Skeletal muscle cell (primary cell): ENCODE measurements around the gene PRKCB.
A peak's percentile ranks its signal among the peaks of the same experiment; 100 is the strongest.
"Not testable (repeated sequence)": the region's sequence is repeated elsewhere in the genome, so short reads cannot be mapped to it uniquely, and the experiment has no call there.

ENCODE experiments used
- DNase-seq: peaks from one replicate; pipeline ENCODE4 v3.0.0-alpha.2; 2010; ENCODE audit warnings: low read depth
- H3K4me3 ChIP-seq: 2 replicates; pipeline ENCODE4 v1.5.1; 2011; ENCODE audit warnings: low read depth, mild to moderate bottlenecking, control low read depth, low read length, moderate library complexity

PRKCB gene

DNA sequence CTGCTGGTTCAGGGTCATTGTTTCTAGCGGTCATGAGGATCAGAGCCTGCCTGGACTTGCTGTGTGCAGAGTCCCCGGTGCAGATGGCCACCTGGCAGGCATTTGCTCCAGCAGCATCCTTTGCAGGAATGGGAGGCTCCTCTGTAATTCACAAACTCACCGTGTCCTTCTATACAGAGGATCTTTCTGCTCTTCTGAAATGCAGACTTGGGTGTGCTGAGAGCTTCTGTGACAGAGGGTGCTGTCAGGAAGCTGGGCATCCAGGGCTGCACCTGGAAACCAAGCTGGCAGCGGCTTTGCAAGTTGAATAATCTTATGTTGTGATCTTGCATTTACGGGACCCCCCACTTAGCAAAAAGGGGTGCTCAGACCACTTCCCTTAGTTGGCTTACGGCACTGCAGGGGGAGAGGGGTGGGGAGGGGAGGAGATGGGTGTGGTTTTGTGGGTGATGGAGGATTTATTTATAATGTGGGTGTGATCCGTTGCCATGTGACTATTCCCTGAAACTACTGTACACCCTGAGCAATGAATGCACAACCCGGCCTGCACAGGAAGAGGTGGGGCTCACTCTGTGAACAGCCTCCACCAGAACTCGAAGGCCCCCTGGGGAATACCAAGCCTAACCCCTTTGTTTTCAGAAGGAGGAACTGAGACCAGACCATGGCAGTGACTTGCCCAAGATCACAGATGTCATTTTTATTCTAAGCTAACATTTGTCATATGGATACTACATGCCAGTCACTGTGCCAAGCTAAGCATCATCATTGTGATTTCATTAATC is 178.3 kb downstream of the PRKCB start:
- no peak overlapping the region for H3K4me3 ChIP-seq
- DNase-seq = no peak

DNA sequence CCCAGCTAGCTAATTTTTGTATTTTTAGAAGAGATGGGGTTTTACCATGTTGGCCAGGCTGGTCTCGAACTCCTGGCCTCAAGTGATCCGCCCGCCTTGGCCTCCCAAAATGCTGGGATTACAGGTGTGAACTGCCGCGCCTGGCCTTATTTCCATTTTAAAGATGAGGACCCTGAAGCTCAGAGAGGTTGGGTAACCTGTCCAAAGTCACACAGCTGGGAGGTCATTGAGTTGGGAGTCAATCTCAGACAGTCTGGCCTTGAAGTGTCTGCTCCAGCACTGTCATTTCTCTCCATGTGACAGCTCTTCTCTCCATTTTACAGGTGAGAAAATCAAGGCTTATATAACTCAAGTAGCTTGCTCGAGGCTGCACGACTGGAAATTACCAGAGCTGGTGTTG is 179.2 kb downstream of the PRKCB start:
- H3K4me3 ChIP-seq, DNase-seq: not testable (repeated sequence)

DNA sequence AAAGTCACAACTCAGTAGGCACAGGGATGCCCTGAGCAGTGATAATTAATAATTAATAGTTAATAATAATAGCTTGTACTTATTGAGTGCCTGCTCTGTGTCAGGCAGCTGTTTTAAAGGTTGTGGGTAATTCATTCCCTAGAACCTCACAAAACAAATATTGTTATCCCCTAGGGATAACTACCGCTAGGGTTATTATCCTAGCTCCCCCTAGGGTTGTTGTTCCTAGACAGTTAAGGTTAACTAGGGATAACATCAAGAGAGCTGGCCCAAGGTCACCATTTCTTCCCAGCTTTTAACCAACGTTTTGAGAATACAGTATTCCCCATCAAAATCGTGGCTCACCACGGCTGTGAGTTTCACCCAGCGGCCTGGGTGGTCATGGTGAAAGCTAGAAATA is 180.1 kb downstream of the PRKCB start:
- H3K4me3 ChIP-seq = no peak overlapping the region
- no peak for DNase-seq

DNA sequence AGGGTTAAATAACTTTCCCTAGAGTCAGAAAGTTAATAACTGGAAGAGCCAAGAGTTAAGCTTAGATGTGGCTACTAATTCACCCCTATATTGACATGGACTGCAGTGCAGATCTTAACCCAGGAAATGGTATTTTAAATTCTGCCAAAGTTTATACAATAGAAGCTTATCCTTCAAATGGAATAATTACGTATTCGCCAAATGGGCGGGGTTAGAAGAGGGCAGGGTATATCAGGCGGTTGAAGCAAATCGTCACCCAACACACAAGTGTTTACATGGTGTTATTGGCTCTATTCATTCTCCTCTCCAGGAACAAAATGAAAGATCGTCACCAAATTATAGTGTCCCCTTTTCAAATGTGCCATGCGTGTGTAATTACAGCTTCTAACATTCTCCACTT is 182.7 kb downstream of the PRKCB start:
- no peak for DNase-seq
- no peak overlapping the region for H3K4me3 ChIP-seq

DNA sequence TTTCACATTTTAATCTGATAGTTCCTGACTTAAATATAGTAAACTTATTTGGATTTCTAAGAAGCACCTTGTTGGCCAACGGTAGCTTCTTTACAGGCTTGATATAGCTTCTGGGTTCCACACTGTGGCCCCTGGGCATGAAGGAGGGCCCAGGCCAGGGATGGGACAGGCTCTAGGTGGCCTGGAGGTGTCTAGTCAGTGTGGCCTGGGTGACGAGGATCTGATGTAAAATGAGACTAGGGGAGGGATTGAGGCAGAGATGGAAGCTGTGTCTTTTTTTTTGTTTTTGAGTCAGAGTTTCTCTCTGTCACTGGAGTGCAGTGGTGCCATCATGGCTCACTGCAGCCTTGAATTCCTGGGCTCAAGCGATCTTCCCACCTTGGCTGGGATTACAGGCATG is 187.0 kb downstream of the PRKCB start:
- DNase-seq = no peak
- H3K4me3 ChIP-seq = no peak overlapping the region

DNA sequence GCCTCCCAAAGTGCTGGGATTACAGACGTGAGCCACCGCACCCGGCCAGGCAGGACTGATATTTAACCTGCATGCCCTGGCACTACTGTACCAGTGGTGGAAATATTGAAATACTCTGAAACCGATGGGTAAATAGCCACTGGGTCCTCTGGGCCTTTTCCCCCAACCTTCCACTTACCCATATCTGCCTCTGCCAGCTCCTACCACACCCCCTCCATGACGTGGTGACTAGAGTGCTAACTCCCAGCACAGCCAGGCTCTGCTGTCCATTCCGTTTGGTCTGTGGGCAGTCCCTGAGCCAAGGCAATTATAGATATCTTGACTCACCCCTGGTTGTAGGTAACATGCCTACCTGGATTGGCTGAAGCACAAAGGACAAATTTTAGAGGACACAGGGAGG is 187.8 kb downstream of the PRKCB start:
- no peak overlapping the region for H3K4me3 ChIP-seq
- DNase-seq = no peak

DNA sequence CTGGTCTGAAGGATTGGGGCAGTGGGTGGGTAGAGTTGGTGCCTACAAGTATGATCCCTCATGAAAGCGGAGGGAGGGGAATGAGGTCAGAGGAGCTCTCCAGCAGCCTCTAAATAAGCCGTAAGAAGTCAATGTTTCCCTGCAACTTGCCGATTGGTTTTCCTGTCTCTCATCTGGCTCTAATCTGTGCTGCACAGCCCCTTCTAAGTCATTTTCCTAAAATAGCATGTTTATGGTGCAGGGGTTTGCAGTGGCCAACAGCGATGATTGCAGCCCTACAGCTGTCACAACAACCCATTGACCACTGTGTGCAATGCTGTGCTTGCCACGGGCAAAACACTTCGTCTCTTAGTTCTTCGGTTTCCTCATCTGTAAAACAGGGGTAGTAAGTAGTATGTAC is 189.2 kb downstream of the PRKCB start:
- no peak for DNase-seq
- H3K4me3 ChIP-seq = no peak overlapping the region

DNA sequence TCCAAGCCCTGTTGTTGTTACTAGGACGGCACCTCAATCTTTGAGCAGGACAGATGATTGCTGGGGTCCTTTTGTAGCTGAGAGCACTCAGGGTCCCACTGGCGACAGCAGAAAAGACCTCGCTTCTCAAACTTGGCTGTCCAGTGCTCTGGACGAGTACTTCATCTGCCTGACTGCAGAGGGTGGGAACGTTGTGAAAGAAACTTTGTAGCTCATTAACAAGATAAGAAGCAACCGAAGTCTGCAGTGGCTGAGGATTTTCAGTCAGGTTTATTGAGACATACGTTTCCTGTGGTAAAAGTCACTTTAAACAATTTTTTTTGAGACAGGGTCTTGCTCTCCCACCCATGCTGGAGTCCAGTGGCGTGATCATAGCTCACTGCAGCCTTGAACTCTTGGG is 191.7 kb downstream of the PRKCB start:
- no peak overlapping the region for H3K4me3 ChIP-seq
- DNase-seq = no peak

DNA sequence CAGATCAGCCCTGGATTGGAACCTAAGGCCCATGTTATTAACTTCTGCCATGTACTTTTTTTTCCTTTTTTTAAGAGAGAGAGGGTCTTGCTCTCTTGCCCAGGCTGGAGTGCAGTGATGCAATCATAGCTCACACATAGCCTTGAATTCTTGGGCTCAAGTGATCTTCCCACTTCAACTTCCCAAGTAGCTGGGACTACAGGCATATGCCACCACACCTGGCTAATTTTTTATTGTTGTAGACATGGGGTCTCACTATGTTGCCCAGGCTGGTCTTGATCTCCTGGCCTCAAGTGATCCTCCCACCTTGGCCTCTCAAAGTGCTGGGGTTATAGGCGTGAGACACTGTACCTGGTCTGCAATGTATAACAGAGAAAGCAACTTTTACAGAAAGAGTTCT is 194.1 kb downstream of the PRKCB start:
- not testable (repeated sequence) for DNase-seq, H3K4me3 ChIP-seq

DNA sequence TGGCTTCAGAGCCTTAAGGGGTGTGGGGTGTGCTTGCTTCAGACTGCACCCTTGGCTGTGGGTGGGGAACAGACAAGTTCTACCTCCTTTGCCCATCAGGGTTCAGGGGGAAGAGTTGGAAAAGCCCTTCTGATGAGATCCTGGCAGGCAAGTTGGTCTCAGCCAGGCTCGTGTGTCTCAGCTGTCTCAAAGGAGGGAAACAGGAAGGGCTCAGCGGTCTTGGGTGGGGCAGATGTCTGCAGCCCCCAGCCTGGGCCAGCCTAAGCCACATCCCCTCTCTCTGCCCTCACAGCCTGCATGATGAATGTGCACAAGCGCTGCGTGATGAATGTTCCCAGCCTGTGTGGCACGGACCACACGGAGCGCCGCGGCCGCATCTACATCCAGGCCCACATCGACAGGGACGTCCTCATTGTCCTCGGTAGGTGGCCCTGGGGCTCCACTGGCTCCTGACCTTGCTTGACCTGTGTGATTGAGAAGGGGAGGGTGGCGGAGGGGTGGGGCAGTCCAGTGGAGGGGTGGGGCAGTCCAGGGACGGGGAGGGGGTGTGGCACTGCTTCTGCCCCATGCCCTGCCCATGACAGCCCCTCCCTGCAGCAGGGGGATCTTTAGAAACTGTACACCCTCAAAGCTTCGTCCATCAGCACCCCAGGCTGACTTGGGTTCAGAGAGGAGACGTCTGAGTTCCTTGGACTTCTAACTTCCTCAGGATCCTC is 199.5 kb downstream of the PRKCB start:
- no peak for DNase-seq
- no peak overlapping the region for H3K4me3 ChIP-seq

DNA sequence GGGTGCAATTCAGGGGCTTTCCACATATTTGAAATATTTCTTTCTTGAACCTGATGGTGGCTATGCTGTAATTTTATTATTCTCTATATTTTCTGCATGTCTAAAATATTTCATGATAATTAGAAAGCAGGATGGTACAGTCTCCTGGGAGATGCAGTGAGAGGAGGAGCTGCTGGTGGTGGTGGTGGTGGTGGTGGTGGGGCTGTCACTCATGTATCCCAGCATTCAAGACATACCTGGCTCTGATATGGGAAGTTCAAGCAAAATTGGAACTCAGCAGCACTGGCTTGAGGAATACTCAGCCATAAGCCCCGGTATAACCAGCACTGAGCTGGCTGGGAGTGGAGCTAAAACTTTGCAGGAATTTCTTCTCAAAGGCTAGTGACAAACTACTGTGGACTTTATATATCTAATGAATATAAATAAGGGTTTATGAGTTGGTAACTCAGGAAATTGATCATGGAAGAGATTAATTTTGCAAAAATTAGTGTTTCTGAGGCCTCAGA is 200.3 kb downstream of the PRKCB start:
- DNase-seq = no peak
- H3K4me3 ChIP-seq = no peak overlapping the region

DNA sequence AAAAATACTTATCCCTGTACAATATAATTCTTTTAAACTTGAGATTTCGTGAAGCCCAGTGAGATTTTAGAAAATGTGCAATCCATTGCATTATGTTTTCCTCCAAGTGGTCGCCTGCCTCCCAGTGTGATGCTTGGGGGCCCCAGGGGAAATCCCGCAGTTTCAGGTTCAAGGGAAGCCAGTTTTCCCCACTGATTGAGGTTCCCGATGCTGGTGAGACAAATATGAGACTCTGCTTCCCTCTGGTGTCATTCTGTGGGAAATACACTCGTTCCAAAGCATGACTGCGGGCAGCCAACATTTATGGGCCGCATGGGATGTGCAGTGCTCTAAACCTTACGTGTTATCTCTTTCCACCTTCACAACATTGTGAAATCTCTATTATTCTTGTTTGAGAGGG is 200.8 kb downstream of the PRKCB start:
- H3K4me3 ChIP-seq = no peak overlapping the region
- DNase-seq = peak; percentile 11

DNA sequence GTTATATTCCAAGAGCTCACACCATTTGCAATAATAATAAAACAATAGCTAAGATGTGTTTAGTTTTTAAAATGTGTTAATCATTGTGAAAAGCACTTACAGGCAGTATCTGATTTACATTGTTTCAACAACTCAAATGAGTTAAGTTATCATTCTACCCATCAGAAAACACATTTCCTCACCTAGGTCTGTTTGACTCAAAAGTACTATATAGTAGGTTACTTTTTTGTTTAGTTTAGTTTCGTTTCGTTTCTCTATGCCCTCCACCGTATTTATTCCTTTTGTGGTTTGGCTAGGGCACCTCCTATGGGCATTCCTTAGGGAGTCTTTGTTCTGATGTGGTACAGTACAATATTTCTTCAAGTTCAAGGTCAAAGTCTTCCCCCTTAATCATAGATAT is 201.6 kb downstream of the PRKCB start:
- H3K4me3 ChIP-seq = no peak overlapping the region
- DNase-seq = no peak

DNA sequence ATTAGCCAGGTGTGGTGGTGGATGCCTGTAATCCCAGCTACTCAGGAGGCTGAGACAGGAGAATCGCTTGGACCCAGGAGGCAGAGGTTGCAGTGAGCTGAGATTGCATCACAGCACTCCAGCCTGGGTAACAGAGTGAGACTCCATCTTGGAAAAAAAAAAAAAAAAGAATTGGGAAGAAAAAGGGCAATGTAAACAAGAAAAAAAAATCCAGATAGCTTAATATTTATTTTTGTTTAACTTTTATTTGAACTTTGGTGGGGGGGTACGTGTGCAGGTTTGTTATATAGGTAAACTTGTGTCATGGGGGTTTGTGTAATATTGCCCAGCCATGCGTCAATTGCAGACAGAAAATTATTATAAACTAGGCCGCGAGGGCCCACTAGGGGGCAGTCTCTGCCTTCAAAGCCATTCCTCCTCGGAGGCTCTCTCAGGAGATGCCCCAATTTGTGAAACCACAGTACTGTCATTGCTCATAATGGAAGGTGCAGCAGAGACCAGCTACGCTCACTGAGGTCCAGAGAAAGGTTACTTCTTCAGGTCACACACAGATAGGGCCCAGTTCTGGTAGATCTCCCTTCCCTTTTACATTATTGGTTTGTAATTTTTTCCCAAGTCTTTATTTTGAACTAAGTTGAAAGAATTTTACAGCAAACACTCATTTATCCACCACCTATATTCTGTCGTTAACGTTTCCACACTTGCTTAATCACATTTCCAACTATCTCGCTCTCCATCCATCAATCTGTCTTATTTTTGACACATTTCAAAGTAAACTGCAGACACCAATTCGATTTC is 206.2 kb downstream of the PRKCB start:
- no peak overlapping the region for H3K4me3 ChIP-seq
- DNase-seq = no peak

DNA sequence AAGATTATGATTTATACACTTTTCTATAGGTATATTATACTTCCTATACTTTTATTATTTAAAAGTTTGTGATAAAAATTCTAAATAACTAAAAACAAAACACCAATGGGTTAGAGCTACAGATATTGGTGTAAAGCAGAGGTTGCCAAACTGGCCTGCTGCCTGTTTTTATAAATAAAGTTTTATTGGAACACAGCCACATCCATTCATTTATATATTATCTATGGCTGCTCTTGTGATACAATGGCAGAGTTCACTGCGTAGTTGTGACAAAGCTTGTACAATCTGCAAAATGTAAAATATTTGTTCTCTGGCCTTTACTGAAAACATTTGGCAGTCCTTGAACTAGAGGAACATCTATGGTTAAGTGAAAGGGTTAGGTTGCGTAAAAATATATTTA is 208.7 kb downstream of the PRKCB start:
- DNase-seq = no peak
- H3K4me3 ChIP-seq = no peak overlapping the region

DNA sequence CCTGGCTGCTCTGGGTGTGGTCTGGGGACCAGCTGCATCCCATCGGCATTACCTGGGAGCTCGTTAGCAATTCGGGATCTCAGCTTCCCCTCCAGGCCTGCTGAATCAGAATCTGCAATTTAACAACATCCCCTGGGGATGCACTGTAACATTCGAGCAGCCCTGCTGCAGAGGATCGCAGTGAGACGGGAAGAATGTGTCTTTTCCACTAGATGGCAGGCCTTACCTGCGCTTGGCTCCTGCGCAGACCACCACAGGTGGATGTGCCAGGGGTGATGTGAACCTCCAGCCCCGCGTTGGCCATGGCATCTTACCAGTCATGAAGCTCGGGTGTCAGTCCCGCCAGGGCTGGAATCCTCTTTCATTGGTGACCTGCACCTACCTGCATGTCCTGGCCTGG is 209.9 kb downstream of the PRKCB start:
- no peak for DNase-seq
- H3K4me3 ChIP-seq = no peak overlapping the region

DNA sequence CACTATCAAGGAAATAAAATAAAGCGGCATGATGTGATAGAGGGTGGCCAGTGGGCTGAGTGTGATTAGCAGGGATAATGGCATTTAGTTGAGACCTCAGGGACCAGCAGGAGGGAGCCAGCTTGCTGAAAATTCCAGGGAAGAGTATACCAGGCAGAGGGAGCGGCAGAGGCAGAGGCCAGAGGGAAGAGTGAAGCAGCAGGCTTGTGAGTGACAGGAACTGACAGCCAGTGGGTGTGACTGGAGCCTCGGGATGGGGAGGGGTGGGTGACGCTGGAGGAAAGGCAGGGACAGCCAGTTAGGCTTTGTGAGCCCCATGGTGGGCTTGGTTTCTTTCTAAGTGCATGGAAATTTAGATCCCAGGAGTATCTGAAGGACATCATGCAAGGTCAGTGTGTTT is 210.7 kb downstream of the PRKCB start:
- no peak overlapping the region for H3K4me3 ChIP-seq
- no peak for DNase-seq

DNA sequence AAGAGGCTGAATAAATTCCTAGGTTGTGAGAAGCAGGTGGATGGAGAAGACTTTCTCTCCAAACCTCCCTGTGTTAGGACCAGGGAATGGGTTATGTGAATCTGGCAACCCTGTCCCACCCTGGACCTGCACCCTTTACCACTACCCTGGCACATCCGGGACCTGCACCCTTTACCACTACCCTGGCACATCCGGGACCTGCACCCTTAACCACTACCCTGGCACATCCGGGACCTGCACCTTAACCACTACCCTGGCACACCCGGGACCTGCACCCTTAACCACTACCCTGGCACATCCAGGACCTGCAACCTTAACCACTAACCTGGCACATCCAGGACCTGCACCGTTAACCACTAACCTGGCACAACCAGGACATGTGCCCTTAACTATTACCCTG is 213.3 kb downstream of the PRKCB start:
- no peak overlapping the region for H3K4me3 ChIP-seq

DNA sequence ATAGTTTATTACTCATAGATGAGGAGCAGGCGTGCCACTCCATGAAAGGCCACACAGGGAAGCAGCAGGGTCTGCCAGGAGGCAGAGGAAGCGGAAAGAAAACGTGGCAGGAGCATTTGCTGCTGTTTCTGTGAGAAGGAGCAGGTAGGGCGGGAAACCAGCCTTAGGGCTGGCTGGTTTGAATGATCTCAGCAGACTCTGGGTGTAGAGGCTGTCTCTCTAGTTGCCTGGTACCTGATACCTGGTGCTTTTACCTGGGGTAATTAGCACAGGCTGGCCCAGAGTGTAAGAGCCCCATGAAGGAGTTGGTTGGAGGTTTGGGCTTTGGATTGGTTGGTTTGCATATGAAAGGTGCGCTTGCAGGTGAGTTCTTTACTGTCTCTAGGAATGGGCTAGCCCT is 215.3 kb downstream of the PRKCB start:
- H3K4me3 ChIP-seq = no peak overlapping the region
- no peak for DNase-seq

More for the DNA sequence above, 213.3 kb downstream of the PRKCB start:
- DNase-seq = no peak
